Right kidney (tissue), 1 donor: ENCODE data around the gene SPON1.
"Not testable (repeated sequence)": the region's sequence is repeated elsewhere in the genome, so short reads cannot be mapped to it uniquely, and the experiment has no call there.

Experiments used
- DNase-seq: peaks from one replicate; pipeline ENCODE4 v3.0.0-alpha.2; 2016

Gene SPON1

DNA sequence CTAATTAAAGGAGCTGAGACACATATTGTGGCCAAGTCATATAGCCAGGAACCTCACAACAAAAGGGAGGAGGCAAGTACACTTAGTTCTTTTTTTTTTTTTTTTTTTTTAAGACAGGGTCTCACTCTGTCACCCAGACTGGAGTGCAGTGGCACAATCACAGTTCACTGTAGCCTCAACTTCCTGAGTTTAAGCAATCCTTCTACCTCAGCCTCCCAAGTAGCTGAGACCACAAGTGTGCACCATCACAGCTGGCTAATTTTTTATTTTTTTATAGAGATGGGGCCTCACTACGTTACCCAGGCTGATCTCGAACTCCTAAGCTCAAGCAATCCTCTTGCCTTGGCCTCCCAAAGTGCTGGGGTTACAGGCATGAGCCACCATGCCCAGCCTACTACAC, 73.0 kb downstream of the SPON1 start:
- not testable (repeated sequence) for DNase-seq

DNA sequence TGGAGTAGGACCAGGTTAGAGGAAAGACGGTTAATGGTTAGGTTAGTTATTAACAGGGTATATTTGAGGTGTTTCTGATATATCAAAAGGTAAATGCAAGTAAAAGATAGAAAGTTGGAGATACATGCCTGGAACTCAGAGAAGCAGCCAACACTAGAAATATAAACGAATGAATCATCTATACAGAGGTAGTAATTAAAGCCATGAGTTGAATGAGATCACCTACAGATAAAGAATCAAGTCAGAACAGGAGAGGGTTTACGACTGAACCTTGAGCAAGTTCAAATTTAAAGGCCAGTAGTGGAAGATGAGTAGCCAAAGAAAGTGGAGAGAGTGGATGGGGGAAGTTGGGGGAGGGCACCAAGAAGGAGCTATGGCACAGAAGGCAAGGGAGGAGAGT, 73.9 kb downstream of the SPON1 start:
- DNase-seq, result no peak

DNA sequence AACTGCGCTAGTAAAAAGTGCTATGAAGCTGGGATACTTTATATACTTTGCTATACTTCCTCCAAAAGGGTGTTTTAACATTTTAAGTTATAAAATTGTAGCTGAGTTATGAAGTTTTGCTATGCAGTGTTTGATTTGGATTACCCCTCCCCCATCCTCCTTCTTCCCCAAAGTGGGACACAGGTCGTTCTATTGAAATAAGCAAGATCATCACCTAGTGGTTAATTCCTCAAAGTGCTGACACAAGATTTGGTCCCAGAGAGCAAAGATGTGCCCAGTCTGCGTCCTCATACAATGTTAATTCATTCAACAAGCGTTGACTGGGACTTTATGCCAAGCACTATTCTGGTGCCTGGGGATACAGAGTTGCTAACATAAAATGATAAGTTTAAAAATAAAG, 78.5 kb downstream of the SPON1 start:
- DNase-seq, result no peak

DNA sequence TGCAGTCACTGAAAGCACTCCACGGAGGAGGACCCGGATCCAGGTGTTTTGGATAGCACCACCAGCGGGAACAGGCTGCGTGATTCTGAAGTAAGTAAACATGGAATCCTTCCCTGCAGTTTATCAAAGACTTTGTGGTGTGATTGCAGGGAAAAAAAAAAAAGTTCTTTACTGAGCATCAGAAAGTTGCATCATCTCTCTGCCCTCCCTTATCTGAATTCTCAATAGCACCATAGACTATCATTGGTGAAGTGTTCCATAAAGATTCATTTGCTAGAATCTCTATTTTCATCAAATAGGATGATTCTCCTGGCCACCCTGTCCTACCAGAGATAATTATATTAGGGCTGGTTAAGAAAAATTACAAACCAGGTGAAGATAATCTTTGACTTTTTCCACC, 79.0 kb downstream of the SPON1 start:
- DNase-seq, result no peak

DNA sequence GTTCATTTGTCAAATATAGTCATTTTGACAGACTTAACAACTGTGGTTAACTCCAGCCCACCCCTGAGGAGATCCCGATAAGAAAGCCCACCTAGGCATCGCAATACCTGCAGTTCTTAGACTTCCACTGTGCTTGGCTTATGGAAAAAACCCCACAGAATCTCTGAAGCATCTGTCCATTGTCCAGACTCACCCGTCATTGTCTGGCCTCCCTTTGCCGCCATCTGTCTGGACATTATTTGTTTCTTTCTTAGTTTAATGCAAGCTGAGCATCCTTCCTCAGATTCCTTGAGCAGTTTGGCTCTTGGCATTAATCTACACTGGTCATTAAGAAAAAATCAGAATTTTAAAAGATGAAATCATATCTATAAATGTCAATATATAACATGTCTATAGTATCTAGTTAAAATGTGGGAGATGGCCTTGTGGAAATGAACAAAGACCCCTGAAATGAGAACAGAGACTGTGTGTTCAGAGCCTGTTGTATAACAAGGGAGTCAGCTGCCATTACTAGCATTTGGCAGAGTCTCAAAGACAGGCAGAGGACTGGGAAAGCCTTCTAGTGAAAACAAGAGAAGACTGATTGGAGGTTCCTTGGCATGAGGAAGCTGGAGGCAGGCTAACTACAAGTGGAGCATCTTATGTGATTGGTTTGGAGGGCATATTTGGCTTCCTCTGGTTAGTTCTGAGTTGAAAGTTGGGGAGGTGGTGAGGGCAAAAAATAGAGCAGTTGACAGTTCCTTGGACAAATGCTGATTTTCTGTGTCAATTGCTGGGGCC, 80.4 kb downstream of the SPON1 start:
- DNase-seq, result no peak

DNA sequence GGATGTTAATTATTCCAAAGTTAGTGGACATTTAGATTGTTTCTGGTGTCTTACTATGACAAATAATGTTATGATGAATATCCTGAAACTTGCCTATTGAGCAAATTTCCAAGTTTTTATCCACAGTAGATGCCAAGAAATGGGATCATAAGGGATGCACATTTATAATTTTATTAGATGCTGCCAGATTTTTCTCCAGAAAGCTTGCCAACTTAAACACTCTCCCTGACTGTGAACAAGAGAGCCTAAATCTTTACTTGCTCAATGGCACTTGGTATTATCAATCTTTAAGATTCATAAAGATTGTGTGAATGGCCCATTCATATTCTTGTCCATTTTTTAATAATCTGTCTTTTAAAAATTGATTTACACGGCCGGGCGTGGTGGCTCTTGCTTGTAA, 82.4 kb downstream of the SPON1 start:
- no peak for DNase-seq

DNA sequence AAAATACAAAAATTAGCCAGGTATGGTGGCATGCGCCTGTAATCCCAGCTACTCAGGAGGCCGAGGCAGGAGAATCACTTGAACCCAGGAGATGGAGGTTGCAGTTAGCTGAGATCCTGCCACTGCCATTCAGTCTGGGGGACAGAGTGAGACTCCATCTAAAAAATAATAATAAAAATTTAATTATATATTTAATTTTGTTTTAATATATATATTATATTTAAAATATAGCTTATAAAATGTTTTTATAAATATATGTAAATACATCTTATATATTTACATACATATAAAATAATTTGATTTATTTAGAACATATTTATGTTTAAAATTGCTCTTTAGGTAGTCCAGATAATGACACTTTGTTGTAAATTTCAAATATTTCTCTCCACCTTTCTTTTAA, 82.9 kb downstream of the SPON1 start:
- DNase-seq, result no peak

DNA sequence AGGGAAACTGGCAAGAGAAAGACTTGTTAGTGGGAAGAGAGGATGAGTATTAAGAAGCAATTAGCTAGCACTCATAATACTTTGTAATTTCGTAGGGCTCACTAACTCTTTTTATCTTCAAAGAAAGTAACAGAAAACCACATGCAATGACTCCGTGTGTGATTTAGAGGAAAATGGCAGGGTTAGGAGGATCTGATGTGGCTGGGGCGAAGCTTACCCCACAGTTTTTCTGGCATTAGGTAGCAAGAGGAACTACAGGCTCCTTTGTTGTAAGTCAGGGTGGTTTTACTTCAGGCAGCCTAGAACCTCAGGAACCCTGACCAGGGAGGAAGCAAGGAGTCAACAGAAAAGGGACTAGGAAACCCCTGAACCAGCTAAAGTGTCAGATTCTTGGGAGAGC, 89.7 kb downstream of the SPON1 start:
- DNase-seq, result no peak

DNA sequence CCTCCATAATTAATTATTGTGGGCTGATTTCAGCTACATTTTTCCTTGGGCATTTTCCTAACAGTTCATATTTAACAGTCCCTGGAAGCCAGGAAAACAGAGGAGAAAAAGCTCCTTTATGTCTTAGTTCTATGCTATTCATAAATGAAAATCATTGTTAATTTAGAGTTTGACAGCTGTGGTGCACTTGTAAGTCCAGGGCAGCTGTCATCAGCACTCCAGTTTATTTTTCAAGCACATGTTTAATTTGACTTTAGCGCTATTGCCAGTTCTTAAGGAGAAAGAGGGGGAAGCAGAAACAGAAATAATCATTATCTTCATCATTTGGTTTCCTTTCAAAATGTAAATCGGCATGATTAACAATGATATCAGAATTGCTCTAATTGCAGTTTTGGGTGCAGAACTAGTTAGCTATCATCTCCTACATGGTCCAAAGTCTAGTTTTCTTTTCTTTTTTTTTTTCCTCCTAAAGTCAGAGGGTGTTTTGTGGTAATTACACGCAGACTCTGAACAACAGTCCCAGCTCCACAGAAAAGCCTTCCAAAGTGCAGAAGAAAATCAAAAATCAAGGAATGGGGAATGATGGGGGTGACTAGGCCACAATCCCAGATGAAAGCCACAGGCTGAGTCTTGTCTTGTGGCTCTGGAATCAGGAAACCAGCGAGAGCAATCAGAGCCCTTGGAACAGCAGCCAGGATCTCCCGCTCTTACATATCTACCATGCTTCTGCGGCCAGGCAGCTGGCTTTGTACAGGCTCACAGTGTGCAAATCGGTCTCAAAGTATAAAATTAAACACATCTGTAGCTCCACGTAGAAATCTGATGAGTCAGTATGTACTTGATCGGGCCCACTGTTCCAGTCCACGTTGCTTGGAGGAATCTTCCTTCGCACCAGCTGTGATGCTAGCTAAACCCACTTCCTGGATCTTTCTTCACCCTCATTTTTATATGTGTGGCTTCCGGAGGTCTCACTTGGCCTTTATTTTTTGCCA, 91.9 kb downstream of the SPON1 start:
- no peak for DNase-seq

DNA sequence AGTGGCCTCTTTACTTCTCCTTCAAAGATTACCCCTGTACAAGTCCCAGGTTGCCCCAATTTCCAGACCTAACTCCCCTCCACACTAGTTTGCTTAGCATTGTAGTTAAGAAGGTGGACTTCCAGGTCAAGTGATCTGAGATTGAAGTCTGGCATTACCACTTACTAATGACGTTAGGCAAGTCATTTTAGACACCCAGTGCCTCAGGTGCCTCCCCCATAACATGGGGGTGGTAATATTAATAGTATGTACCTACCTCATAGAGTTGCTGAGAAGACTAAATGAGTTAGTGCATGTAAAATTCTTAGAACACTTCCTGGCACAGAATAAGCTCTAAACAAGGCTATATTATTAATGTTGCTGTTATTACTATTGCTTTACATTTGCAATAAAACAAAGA, 93.4 kb downstream of the SPON1 start:
- DNase-seq, result no peak

DNA sequence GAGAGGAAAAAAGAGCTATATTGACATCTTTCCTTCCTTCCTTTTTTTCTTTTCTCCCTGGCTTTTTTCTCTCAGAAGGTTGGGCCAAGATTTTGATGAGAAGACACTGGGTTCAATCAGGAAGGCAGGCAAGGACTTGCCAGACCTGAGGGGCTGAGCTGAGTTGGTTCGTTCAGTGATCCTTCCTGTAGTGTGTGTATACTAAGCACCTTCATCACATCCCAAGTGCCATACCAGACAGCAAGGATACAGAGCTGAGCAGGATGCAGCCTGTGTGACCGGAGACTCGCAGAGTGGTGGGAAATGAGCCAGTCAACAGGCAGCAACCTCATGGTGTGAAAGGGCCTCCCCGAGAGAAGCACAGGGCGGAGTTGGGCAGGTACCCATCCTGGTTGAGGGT, 95.5 kb downstream of the SPON1 start:
- no peak for DNase-seq

DNA sequence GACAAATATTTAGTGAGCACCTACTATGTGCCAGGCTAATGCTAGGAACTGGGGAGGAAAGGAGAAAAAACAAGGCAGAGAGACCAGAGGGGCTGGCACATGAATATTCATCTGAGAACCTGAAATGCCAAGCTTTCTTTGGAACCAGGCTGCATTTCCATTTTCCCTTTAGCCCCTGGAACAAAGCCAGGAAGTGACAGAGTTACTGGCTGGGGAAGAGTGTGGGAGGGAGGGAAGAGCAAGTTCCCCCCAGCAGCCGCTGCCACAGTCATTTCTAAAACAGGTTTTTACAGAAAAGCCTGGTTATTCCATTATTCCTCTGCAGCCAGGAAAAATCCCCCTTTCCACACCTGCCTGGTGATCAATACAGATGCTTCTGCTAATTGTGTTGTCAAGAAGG, 97.0 kb downstream of the SPON1 start:
- no peak for DNase-seq

DNA sequence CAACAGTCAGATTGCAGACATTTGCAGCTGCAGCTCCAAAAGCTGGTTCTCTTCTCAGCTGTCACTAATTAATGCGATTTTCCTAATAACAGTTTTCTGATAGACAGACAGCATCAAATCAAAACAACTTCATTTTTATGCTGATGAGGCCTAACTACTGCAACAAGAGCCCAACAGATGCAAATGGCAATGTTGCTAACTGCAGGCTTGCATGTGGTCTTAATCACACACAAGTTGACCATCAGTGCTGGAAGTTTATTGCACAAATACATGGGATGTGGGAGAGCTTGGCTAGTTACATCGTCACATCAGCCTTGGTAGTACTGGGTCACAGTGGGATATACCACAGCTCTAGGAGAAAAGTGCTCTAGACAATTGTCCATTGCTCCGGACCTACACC, 99.2 kb downstream of the SPON1 start:
- no peak for DNase-seq

DNA sequence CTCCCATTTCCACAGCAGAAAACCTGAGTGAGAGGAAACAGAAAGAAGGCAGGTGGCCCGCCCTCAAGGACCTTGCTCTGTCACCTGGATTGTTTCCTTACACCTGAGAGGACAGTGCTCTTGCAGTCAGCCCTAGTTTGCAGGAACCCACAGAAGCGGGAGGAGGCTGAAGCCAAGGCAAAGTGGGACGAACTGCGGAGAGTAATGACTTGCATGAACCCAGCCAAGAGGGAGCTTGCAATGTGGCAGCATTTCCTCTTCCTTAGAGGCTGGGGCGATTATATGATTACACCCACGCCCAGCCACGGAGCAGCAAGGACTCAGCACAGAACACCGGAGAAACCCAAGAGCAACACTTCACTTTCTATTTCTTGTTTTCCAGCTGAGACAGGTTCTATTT, 102.6 kb downstream of the SPON1 start:
- DNase-seq, result no peak

DNA sequence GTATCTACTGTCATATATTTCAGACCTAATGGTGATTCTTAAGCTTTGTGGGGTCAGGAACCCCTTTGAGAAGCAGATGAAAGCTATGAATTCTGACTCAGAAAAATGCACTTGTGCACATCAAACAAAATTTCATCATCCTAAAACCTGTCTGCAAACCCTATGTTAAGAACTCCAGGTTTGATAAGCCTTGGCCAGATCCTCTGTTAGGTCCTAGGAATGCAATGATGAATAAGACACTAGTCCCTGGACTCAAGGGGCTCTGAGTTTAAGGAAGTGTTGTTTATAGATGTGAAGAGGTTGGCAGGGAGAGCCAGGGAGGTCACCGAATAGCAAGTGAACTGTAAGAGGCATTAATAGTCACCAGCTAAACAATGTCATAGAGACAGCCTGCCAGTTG, 103.2 kb downstream of the SPON1 start:
- DNase-seq, result no peak

DNA sequence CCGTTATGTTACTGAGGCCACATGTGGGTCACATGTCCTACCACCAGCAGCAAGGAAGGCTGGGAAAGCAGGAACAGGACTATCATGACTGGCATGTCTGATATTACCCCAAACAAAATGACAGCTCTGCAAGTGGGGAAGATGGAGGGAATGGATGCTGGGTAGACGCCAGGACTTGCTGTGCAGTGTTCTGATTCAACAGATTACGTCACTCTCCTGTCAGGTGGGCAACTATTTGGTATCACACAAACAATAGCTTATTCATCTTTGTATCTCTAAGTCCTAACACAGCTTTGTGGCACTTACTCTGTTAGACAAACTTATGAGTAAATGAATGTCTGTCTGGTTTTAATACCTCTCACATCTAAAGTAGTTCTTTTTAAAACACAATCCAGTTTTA, 105.2 kb downstream of the SPON1 start:
- DNase-seq, result no peak

DNA sequence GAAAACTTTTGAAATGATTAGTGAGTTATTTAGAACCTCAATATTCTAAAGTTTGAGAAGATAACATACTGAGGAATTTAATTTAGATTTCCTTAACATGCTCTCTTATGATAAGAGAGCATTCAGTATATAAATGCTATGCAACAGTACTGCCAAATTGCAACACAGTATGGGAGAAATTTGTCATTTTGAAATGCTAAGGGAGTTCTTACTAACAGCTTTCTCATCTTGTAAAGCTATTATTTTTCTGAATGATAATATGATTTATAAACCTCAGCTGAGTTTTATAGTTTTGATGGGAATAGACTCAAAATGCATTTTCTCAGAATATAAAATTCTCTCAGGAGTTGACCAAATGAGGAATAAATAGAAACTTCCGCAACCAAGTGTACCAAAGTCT, 108.4 kb downstream of the SPON1 start:
- DNase-seq, result no peak

DNA sequence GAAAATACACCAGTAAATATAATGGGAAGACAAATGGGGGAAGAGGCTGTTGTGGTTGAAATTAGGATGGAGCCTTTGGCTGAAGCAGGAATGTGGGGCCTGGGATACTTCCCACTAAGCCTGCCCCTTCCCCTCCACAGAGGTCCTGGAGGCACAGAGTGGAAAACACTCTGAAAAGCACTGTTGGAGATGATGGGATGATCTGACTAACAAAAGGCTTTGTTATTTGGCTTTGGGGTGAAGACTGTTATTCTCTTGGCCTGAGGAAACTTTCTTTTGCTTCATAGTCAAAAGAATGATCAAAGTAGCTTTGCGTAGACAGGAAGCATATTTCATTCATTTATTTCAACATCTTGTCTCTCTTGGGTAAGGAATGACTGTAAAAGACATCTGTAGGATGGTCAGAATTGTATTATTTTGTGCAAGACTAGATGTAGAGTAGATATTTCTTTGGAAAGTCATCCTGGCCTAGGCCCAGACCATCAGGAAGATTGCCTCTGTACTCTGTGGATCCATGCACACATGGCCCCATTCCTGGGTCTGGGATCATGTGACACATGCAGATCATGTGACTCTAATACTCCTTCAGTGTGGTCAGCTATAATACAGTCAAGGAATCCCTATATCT, 111.4 kb downstream of the SPON1 start:
- DNase-seq, result no peak

DNA sequence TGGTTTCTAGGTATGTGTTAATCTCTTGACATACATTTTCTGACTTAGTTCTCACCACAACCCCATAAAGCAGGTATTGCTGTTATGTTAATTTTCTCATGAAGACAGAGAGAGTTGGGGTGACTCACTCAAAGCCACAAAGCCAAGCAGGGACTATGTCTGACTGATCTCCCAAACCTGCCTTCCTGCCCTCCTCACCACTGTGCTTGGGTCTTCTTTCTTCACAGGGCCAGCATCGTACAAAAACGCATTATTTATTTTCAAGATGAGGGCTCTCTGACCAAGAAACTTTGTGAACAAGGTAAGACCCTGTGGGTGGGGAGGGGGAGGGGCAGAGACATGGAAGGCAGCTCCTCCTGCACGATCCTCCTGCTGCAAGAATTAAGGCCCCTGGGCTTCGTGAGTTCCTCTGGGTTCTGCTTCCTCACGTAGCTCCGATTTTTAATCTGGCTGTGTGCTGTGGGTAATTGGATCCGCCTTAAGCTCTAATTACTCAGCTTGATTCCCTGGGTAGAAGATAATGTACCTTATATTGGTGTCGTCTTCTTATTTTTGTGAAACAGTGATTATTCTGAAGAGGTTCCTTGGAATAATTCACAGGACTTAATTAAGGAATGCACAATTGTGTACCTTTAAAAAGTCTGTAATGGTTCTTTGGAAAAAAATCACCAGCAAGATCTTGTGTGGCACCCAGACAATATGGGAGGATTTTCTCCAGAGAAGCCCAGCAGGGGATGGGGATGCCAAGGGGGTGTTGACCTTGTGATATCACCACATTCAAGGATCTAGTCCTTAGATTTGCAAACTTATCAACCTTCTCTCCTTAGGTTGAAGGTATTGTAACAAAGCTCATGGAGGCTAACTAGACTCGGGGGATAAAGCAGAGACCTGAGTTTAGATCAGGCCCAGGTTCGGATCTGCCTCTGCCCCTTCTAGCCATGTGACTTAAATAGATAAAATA, 112.9 kb downstream of the SPON1 start:
- no peak for DNase-seq

DNA sequence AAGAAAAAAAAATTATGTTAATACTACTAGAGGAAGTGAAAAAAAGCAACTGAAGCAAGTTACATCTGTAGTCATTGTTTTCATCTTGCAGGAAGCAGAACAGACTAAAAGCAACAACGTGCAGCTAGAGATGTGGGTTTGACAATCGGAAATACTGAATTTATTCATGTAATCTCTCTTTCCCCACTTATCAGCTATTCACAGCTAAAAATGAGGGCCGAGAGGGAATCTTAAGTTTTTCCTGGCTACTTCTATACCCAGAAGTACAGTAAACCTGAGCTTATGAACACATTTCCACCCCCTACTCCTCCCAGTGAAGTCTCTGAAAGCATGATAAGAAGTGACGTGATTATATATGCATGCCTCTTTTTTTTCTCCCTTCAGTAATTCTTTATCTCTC, 116.5 kb downstream of the SPON1 start:
- no peak for DNase-seq

DNA sequence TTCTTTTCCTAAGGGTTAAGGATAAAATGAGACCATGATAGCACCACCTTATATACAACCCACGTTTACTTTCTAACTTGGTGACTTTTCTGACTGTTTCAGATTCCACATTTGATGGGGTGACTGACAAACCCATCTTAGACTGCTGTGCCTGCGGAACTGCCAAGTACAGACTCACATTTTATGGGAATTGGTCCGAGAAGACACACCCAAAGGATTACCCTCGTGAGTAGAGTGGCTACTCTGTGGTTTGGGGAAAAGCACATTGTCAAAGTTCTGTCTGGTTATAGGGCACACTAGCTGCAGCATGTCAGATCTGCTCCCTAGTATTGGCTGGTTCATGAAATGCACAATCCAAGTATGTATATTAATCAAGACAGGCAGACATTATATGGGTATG, 117.3 kb downstream of the SPON1 start:
- DNase-seq, result no peak
